ENCODE measurements around the gene PAFAH2.
"Not testable (repeated sequence)": the region's sequence is repeated elsewhere in the genome, so short reads cannot be mapped to it uniquely, and the experiment has no call there.

Gene PAFAH2

GRCh38 chr1:26010825-26011224 is 13.0 kb upstream of the PAFAH2 start:
- no peak for DNase-seq (ENCODE audit: low spot score)

- no peak for DNase-seq (ENCODE audit: low spot score)
These were observed 12.1 kb upstream of the PAFAH2 start for GRCh38 chr1:26009796-26010447.

- no peak for DNase-seq (ENCODE audit: low spot score)
These were observed 8.8 kb upstream of the PAFAH2 start for GRCh38 chr1:26006710-26007109.

- no peak for DNase-seq (ENCODE audit: low spot score)
These were observed 7.7 kb upstream of the PAFAH2 start for GRCh38 chr1:26005434-26006105.

GRCh38 chr1:26003756-26004155 is 5.9 kb upstream of the PAFAH2 start:
- no peak for DNase-seq (ENCODE audit: low spot score)

- DNase-seq (ENCODE audit: low spot score) = no peak
These were observed 5.4 kb upstream of the PAFAH2 start for GRCh38 chr1:26003262-26003661.

- no peak for DNase-seq (ENCODE audit: low spot score)
These were observed 1.4 kb upstream of the PAFAH2 start for GRCh38 chr1:25999041-25999800.

- DNase-seq (ENCODE audit: low spot score) = no peak
These were observed 666 bp downstream of the PAFAH2 start for GRCh38 chr1:25996966-25997827.

GRCh38 chr1:25994402-25995150 is 3.3 kb downstream of the PAFAH2 start:
- no peak for DNase-seq (ENCODE audit: low spot score)

- no peak for DNase-seq (ENCODE audit: low spot score)
These were observed 4.5 kb downstream of the PAFAH2 start for GRCh38 chr1:25993197-25993951.

- no peak for DNase-seq (ENCODE audit: low spot score)
These were observed 5.1 kb downstream of the PAFAH2 start for GRCh38 chr1:25992689-25993171.

- no peak for DNase-seq (ENCODE audit: low spot score)
These were observed 5.8 kb downstream of the PAFAH2 start for GRCh38 chr1:25991937-25992688.

GRCh38 chr1:25990702-25991395 is 7.0 kb downstream of the PAFAH2 start:
- DNase-seq (ENCODE audit: low spot score) = no peak

GRCh38 chr1:25990251-25990650 is 7.6 kb downstream of the PAFAH2 start:
- no peak for DNase-seq (ENCODE audit: low spot score)

GRCh38 chr1:25989440-25990234 is 8.2 kb downstream of the PAFAH2 start:
- no peak for DNase-seq (ENCODE audit: low spot score)

GRCh38 chr1:25987951-25988350 is 9.9 kb downstream of the PAFAH2 start:
- DNase-seq (ENCODE audit: low spot score) = no peak

GRCh38 chr1:25986773-25987172 is 11.1 kb downstream of the PAFAH2 start:
- not testable (repeated sequence) for DNase-seq (ENCODE audit: low spot score)

GRCh38 chr1:25985670-25986069 is 12.2 kb downstream of the PAFAH2 start:
- no peak for DNase-seq (ENCODE audit: low spot score)

Data from left forelimb (tissue), 1 donor.